Umbilical cord (tissue), 2 donors: ENCODE data around the gene MAD2L2. TPM values are rescaled to one million over a fixed set of nuclear protein-coding genes. Genes with fewer than 3 reads are reported as not detected.
A peak's percentile ranks its signal among the peaks of the same experiment; 100 is the strongest.

Source experiments
- DNase-seq: peaks from one replicate; pipeline ENCODE4 v3.0.0-alpha.2; 2015; ENCODE audit warnings: low spot score
- total RNA-seq: library from RNA; depleted of rRNA; stranded (reverse); fragments of >200 nt; gene quantifications from one replicate; pipeline ENCODE4 v1.2.3, GENCODE V29; 2014; ENCODE audit warnings: low replicate concordance; ENCODE audit not compliant: insufficient read depth

The MAD2L2 gene
- total RNA-seq, 1 donor from 2014 or later, result 15.2 TPM

DNA sequence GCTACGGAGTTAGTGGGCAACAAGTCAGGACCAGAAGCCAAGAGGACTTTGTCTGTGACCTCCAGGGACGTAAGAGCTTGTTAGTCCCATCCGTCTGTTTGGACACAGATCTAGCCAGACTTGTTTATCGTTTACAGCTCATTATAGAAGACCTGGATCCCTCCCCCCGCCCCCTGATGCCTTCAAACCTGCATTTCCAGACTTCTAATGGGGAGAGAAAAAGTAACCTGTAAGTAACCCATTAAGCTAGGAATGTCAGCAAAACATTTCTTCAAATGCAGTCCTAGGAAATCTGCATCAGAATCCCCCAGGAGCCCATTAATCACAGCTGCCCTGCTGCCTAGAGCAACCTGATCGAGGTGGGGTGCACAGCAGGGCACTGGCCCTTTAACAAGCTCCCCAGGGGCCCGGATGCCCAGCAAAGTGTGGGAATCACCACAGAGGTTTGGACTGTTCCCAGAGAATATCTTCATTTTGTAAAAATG, 1.4 kb upstream of the MAD2L2 start:
- no peak for DNase-seq

DNA sequence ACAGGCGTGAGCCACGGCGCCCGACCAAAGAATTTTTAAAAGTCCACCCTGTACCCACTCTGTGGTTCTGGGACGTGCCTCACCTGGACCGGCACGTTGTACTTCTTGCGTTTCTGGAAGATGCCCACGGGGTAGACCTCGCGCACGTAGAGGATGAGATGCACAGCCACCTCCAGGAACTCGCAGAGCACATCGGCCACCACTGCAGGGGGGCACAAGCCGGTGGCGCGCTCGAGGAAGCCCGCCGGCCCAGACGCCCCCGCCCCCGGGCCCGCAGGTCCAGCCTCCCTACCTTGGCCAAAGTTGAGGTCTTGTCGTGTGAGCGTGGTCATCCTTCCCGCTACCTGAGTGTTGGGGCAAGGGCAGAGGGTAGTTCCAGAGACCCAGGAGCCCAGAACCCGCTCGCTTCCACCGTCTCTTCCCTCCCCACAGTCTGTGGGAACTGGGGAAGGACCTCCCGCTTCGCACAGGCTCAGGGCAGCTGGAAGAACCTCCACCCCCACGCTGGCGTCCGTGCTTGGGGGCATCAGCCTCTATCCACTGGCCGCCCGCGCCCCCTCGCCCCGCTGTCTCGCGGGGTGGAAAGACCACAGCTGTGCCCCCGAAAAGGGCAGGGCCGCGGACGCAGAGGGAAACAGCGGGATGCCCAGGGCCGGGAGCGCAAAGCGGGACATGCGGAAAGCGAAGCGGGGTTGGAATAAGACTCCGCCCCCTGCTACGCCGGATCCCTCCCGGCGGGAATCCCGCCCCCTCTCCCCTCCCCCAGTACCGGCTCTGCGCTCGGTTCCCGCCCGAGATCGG, 478 bp downstream of the MAD2L2 start:
- no peak for DNase-seq

GRCh38 chr1:11678442-11678841, 2.5 kb downstream of the MAD2L2 start:
- no peak for DNase-seq

DNA sequence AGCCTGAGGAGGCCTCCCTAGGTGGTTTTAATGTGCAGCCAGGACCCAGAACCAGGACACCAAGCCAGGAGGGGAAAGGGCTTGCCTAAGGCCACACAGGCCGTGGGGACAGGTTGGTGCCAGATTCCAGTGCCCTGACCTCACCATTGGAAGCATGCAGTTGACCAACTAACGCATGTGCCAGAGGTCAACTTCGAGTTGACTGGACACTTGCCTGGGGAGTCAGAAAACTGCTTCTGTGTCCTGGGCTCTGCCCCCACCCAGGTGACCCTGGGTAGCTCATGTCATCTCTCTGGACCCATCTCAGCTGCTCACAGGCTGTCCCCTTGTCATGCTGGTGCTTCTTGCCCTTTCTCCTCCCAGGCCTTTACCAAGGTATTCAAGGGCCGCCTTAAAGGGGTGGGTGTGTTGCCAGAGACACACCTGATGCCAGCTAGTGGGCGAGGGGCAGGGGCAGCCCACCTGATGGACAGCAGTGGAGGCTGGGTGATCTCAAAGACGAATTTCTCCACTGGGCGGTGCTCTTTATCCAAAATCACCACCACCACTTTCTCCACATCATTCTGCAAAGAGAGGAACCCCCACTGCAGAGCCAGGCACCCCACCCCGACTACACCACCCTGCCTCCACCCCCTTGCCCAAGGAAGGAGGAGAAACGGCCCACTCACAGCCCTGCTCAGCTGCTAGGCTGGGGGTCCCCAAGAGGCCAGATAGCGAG, 4.4 kb downstream of the MAD2L2 start:
- DNase-seq, result no peak

DNA sequence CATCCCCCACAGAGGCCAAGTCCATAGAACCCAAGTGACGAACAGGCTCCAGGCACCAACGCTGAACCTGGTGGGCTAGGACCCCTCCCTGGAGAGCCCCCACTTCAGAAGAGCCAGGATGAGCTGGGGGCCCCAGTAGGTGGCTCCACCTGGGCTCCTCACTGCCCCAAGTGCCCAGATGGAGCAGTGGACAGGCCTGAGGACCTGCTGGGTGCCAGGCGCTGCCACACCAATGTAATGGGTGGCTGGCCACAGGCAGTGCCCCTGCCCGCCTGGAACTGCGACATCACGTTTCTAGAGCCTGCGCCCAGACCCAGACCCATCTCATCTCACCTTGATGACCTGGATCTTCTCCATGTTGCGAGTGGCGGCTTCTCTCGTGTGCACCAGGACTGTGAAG, 5.6 kb downstream of the MAD2L2 start:
- no peak for DNase-seq

DNA sequence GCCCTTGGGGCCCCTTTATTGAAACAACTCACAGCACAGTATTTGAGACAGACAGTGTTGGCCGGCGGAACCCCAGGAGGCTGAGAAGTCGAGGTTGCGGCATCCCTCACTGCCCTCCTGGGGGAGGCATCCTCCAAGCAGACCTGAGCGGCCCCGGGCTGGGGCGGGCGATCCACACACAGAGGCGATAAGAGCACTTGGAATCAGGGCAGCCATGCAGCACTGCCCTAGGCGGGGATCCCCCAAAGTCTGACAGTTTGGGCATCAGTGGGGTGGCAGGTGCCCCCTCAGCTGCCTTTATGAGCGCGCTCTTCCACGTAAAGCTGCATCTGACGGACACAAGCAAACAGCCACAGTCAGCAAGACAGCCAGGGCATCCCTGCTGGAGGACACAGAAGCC, 6.5 kb downstream of the MAD2L2 start:
- no peak for DNase-seq

- DNase-seq, result no peak
These were observed 7.7 kb downstream of the MAD2L2 start for GRCh38 chr1:11673089-11673769.

DNA sequence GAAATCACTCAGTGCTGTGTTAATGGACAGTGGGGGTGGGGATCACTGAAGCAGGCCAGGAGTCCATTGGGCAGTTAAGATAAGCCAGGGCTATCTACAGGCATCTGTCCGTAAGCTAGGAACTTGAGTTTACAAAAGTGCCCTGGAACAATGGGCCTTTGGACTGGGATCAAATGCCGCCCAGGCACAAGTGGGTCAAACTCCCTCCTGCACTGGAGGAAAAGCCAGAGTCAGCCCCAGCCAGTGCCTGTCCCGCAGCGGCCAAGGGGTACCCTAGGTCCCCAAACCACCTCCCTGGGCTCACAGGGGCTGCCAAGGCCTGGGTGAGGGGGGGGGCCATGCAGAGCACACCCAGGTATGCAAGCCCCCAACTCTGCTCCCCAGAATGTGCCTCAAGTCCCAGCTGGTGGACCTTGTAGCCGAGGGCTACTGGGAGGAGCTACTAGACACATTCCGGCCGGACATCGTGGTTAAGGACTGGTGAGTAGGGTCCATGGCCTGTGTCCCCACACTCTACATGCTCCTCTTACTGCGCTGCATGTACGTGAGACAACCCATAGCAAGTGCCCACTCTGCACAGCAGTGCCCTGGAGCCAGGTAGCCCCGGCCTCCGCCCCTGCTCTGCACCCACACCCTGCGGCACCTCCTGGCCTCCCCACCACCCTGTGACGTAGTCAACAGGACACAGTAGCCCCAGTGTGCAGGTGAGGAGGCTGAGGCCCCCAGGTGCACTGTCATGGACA, 9.2 kb downstream of the MAD2L2 start:
- DNase-seq, result no peak

DNA sequence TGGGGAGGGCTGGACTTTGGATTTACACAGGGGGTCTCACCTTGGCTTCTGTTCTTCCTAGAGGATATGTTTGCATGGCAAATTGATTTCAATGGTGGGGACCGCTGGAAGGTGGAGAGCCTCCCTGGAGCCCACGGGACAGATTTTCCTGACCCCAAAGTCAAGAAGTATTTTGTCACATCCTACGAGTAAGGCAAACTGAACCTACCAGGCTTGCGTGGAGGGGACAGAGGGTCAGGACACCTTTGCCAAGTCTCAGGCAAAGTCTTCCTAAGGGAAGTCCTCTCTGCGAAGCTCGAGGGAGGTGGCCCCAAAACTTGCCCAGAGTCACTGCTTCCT, 9.8 kb downstream of the MAD2L2 start:
- no peak for DNase-seq

DNA sequence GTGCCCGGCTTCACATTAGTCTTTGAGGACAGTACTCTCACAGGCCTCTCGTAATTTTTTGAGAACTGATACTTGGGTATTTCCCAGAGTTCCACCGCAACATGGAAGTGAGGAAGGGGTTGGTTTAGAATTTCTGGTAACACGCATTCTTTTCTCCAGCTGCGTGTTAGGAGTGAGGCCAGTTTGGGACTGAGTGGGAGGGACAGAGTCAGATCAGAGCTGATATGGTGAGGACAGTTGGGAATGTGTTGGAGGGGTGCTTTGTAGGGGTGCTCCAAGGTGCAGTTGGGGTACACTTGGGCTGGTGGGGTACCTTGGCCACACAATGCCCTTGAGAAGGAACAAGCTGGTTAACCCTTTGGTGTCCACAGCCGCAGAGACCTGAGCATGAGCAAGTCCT, 10.2 kb downstream of the MAD2L2 start:
- no peak for DNase-seq

DNA sequence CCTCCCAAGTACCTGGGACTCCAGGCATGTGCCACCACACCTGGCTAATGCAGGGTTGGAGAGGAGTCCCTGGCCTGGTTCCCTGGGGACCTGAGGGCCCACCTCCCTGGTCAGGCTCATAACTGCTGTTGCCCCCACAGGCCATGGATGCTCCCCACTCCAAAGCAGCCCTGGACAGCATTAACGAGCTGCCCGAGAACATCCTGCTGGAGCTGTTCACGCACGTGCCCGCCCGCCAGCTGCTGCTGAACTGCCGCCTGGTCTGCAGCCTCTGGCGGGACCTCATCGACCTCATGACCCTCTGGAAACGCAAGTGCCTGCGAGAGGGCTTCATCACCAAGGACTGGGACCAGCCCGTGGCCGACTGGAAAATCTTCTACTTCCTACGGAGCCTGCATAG, 12.4 kb downstream of the MAD2L2 start:
- DNase-seq, result no peak

DNA sequence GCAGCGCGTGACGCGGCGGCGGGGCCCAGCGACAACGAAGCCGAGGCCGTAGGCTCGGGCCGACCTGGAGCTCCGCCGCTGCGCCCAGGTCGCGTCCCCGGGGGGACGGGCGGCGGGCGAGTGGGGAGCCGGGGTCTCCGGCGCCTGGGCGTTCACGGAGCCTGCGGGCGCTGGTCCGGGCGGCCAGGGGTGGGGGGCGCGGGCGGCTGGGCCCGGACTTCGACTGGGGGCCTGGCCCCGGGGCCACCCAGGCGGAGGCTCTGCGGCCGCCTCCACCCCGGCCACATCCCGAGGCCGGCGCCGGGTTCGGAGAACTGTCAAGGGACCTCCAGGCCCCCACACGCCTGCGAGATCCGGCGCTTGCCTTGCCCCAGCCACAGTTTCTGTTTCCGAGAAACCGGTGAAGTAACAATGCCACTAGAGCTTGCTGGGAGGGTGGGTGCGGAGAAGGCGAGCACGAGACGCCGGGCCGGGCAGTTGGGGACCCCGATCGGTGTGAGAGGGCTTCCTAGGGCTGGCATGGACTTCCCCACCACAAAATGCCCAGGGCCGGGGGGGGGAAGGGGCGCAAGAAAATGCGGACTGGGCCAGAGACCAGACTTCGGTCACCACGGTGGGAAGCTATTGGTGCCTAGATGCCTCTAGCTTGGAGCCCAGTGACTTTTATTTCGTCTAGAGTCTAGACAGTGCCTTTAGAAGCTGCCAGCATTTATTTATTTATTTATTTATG, 16.4 kb downstream of the MAD2L2 start:
- DNase-seq, result peak; percentile 44

GRCh38 chr1:11661103-11661502, 19.8 kb downstream of the MAD2L2 start:
- no peak for DNase-seq

DNA sequence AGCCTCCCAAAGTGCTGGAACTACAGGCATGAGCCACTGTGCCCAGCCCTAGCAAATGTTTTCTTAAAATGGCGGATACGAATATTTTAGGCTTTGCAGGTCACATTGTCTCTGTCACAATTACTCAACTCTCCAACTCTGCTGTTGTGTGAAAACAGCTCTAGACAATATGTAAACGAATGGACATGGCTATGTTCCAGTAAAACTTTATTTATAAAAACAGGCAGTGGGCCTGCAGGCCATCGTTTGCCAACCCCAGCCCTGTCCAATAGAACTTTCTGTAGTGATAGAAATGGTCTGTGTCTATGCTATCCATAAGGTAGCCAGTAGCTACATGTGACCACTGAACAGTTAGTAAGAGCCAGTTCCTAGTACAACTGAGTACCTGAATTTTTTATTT, 21.2 kb downstream of the MAD2L2 start:
- no peak for DNase-seq

DNA sequence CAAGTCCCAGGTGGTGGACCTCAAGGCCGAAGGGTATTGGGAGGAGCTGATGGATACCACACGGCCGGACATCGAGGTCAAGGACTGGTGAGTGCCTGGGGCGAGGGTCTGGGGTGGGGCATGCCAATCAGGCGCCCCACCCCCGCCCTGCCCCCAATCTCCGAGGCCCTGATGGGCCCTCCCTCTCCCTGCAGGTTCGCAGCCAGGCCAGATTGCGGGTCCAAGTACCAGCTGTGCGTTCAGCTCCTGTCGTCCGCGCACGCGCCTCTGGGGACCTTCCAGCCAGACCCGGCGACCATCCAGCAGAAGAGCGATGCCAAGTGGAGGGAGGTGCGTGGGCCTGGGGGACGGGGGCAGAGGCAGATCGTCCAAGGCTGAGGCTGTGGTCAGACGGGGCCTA, 22.4 kb downstream of the MAD2L2 start:
- DNase-seq, result no peak

DNA sequence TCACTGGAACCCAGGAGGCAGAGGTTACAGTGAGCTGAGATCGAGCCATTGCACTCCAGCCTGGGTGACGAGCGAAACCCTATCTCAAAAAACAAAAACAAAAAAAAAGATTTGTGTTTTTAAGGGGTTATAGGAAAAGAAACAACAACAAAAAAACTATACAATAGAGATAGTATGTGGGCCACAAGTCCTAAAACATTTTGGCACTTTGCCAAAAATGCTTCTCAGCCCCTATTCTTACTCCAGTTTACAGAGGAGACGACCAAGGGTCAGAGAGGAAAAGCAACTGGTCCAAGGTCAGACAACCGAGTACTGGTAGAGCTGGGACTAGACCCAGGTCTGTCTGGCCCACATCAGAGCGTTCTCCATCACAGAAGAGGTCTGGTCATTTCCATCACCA, 23.3 kb downstream of the MAD2L2 start:
- DNase-seq, result no peak

GRCh38 chr1:11654939-11655808, 25.8 kb downstream of the MAD2L2 start:
- DNase-seq, result no peak

DNA sequence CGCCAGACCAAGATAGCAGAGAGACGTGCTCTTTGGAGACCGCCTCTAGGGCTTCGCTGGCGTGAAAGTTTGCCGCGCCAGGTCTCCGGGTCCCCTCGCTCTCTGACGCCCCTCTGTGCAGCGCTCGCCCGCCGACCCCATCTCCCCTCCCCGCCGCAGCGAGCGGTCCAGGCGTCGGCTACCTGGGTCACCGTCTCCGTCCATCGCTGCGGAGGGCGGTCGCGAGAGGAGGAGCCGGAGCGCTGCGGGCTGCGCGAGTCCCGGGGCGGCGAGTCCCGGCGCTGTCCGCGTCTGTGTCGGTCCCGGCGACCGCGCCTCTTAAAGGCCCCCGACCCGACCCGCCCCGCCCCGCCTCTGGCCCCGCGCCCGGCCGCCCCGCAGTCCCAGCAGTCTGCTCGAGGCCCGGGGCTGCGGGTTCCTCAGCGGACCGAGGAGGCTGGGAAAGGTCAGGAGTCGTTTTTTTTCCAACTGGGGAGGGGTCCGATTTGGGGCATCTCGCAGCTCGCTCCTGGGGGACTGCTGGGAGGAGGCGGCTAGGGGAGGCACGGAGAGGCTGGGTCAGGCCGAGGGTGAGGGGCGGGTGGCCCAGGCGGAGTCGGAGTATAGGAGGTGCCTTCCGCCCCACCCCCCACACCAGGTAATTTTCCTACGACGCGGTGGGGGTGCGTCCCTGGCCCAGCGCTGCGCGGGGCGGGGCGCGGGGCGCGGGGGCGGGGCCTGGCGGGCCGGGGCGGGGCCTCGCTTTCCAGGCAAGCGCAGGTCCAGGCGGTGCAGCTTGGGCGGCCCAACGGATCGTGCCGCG, 26.6 kb downstream of the MAD2L2 start, which contains the start of the genes FBXO2 and FBXO44:
Gene FBXO2, minus strand, starts transcription at position 293 of the 802 bp plus-strand sequence. Its CDS starts 89 bp downstream, at position 204.
Gene FBXO44, plus strand, starts transcription at position 741 of the 802 bp plus-strand sequence. CDS start 959 bp downstream, outside the sequence.
- DNase-seq, result no peak

- DNase-seq, result no peak
These were observed 27.1 kb downstream of the MAD2L2 start for GRCh38 chr1:11653861-11654136.
